NCI-H1417 treated with DMSO at 0.1 percent for 48 hours (cell line): ENCODE data around the gene REXO1.
"Not testable (repeated sequence)": the region's sequence is repeated elsewhere in the genome, so short reads cannot be mapped to it uniquely, and the experiment has no call there.

ENCODE experiments used
- DNase-seq: peaks from one replicate; lab custom pipeline; 2025; lab: John Stamatoyannopoulos, UW

The REXO1 gene

GRCh38 chr19:1848399-1849131 is at the start of gene REXO1:
Gene REXO1 (minus strand): TSS chr19:1848483. CDS start chr19:1848358, 125 bp downstream.
- DNase-seq: peak; percentile 94

- no peak for DNase-seq
These were observed 48.2 kb upstream of the REXO1 start for GRCh38 chr19:1896508-1896907.

GRCh38 chr19:1893791-1894190 is 45.5 kb upstream of the REXO1 start:
- DNase-seq: no peak

- no peak for DNase-seq
These were observed 41.6 kb upstream of the REXO1 start for GRCh38 chr19:1889907-1890306.

GRCh38 chr19:1888385-1888784 is 40.1 kb upstream of the REXO1 start:
- no peak for DNase-seq

- DNase-seq: not testable (repeated sequence)
These were observed 38.1 kb upstream of the REXO1 start for GRCh38 chr19:1886360-1886759.

- DNase-seq: peak; percentile 81
These were observed 37.3 kb upstream of the REXO1 start, which contains the start of gene ABHD17A for GRCh38 chr19:1885398-1886119. Gene ABHD17A (minus strand): TSS chr19:1885496. CDS start chr19:1881566, 3,930 bp downstream.

- DNase-seq: no peak
These were observed 36.5 kb upstream of the REXO1 start for GRCh38 chr19:1884719-1885334.

- DNase-seq: no peak
These were observed 36.0 kb upstream of the REXO1 start for GRCh38 chr19:1884291-1884718.

GRCh38 chr19:1883784-1884183 is 35.5 kb upstream of the REXO1 start:
- no peak for DNase-seq

- no peak for DNase-seq
These were observed 34.8 kb upstream of the REXO1 start for GRCh38 chr19:1882786-1883692.

GRCh38 chr19:1882089-1882785 is 34.0 kb upstream of the REXO1 start:
- DNase-seq: no peak

GRCh38 chr19:1881393-1882088 is 33.3 kb upstream of the REXO1 start:
- DNase-seq: not testable (repeated sequence)

- DNase-seq: no peak
These were observed 32.5 kb upstream of the REXO1 start for GRCh38 chr19:1880611-1881392.

- DNase-seq: not testable (repeated sequence)
These were observed 31.7 kb upstream of the REXO1 start for GRCh38 chr19:1879982-1880381.

- not testable (repeated sequence) for DNase-seq
These were observed 30.3 kb upstream of the REXO1 start for GRCh38 chr19:1878583-1878982.

GRCh38 chr19:1877280-1877660 is 29.0 kb upstream of the REXO1 start:
- not testable (repeated sequence) for DNase-seq

GRCh38 chr19:1876496-1877279 is 28.4 kb upstream of the REXO1 start:
- not testable (repeated sequence) for DNase-seq
